AG10803 (cell line): ENCODE results near the gene SOX14.

Experiments used
- DNase-seq: peaks from one replicate; pipeline ENCODE4 v3.0.0; 2010; ENCODE audit warnings: low read depth
- H3K4me3 ChIP-seq: 2 replicates; pipeline ENCODE4 v1.5.1; 2011; ENCODE audit warnings: mild to moderate bottlenecking, low read length, control low read depth
- TF ChIP-seq, protein P1 (sequence below): conservative IDR thresholded peaks from 2 replicates; pipeline ENCODE4 v1.5.1; 2011; ENCODE audit warnings: mild to moderate bottlenecking, low read length, control low read depth, inconsistent platforms

SOX14 gene

GRCh38 chr3:137807998-137808397, 43.9 kb downstream of the SOX14 start:
- DNase-seq = no peak
- TF ChIP-seq, protein P1, sequence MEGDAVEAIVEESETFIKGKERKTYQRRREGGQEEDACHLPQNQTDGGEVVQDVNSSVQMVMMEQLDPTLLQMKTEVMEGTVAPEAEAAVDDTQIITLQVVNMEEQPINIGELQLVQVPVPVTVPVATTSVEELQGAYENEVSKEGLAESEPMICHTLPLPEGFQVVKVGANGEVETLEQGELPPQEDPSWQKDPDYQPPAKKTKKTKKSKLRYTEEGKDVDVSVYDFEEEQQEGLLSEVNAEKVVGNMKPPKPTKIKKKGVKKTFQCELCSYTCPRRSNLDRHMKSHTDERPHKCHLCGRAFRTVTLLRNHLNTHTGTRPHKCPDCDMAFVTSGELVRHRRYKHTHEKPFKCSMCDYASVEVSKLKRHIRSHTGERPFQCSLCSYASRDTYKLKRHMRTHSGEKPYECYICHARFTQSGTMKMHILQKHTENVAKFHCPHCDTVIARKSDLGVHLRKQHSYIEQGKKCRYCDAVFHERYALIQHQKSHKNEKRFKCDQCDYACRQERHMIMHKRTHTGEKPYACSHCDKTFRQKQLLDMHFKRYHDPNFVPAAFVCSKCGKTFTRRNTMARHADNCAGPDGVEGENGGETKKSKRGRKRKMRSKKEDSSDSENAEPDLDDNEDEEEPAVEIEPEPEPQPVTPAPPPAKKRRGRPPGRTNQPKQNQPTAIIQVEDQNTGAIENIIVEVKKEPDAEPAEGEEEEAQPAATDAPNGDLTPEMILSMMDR = no peak
- H3K4me3 ChIP-seq = no peak overlapping the region

DNA sequence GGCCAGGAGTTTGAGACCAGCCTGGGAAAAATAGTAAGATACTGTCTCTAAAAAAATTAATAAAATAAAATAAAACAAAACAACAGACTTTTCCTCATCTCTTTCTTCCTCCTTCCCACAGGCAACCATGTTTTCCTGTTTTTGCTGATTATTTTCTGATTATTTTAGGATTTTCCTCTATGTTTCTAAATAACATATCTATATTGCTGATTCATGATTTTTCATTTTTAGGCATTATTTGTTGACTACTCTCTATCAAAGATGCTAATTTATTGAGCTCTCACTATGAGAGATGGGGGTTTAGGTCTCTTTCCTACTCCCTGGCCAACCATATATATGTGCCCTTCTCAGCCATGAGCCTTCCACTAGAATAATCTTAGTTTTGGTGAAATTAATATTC, 45.4 kb downstream of the SOX14 start:
- H3K4me3 ChIP-seq = no peak overlapping the region
- TF ChIP-seq, protein P1 = no peak
- DNase-seq = no peak

GRCh38 chr3:137812023-137812422, 47.9 kb downstream of the SOX14 start:
- no peak overlapping the region for H3K4me3 ChIP-seq
- no peak for DNase-seq
- TF ChIP-seq, protein P1 = no peak

DNA sequence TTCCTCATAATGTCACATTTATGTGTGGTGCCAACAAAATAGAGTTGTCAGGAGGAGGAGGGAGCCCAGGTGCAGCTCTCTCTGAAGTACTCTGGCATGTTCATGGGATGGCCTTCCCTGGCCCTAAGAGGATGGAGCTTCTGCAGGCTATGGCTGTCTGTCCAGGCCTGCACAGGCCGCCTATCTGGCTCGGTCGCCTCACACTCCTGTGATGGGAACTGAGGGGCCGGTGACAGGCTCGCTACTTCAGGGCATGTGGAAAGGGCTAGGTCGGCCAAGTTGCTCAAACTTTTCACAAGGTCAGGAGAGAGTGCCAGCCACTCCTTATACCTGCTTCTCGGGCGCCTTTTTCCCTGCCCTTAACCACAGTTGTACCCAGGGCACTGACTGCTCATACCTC, 51.1 kb downstream of the SOX14 start:
- H3K4me3 ChIP-seq = no peak overlapping the region
- DNase-seq = no peak
- TF ChIP-seq, protein P1 = no peak
